GM23338 (cell line): ENCODE measurements around the gene KCNAB1.

Source experiments
- CTCF ChIP-seq, 2 experiments: fragments of 200-600 bp in 1 of 2; sonication (generic) in 1 of 2; conservative IDR thresholded peaks; 2 replicates each; pipeline versions ENCODE4 v1.5.1 to v1.6.1; 2016 to 2017; ENCODE audit warnings: antibody characterized with exemption in 2 of 2, low read depth in 2 of 2, mild to moderate bottlenecking in 2 of 2, moderate library complexity in 1 of 2
- EZH2 ChIP-seq: fragments of 200-600 bp; sonication (generic); IDR thresholded peaks from one replicate; pipeline ENCODE4 v1.8.0; 2017; ENCODE audit warnings: antibody characterized with exemption, mild to moderate bottlenecking, low read depth; ENCODE audit not compliant: unreplicated experiment
- EZH2phosphoT487 ChIP-seq: fragments of 200-600 bp; sonication (generic); IDR thresholded peaks from one replicate; pipeline ENCODE4 v1.8.1; 2018; ENCODE audit warnings: antibody characterized with exemption; ENCODE audit not compliant: unreplicated experiment
- JUNB ChIP-seq: IDR thresholded peaks from one replicate; pipeline ENCODE4 v1.6.1; 2016; ENCODE audit warnings: antibody characterized with exemption; ENCODE audit not compliant: unreplicated experiment
- POLR2AphosphoS5 ChIP-seq: IDR thresholded peaks from 2 replicates; pipeline ENCODE4 v1.6.1; 2016; ENCODE audit warnings: antibody characterized with exemption, low read depth
- REST ChIP-seq: IDR thresholded peaks from one replicate; pipeline ENCODE4 v1.6.1; 2018; ENCODE audit warnings: antibody characterized with exemption; ENCODE audit not compliant: unreplicated experiment

- TF ChIP-seq POLR2AphosphoS5 (no peak), EZH2phosphoT487 (no peak), CTCF (conservative IDR thresholded peaks at IDR 0.05; ENCODE audit: low read depth in 2 of 2) (no peak), EZH2 (no peak), JUNB (no peak), REST (no peak)
These were observed 63.0 kb downstream of the KCNAB1 start for GRCh38 chr3:156183396-156183795.
